Measurements from ENCODE around the gene AMY2B.
A peak's percentile ranks its signal among the peaks of the same experiment; 100 is the strongest.
"Not testable (repeated sequence)": the region's sequence is repeated elsewhere in the genome, so short reads cannot be mapped to it uniquely, and the experiment has no call there.

The AMY2B gene

DNA sequence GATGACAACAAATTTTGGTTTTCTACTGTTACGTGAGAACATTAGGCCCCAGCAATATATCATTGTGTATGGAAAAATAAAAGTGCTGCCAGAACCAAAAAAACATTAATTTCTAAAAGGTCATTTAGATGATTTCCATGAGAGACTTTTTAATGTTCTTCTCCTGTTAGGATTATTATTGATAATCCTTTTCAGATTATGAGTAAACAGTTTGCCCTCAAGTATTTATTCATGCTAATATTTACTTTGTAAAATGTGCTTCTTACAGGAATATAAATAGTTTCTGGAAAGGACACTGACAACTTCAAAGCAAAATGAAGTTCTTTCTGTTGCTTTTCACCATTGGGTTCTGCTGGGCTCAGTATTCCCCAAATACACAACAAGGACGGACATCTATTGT, at the start of gene AMY2B:
TSS of gene AMY2B (plus strand) at position 301 of the 400 bp plus-strand sequence. CDS start at position 315, 14 bp downstream.
- not testable (repeated sequence) for H3K9me3 Mint-ChIP-seq, H3K4me1 Mint-ChIP-seq, H3K4me3 Mint-ChIP-seq, H3K27me3 Mint-ChIP-seq, H3K27ac Mint-ChIP-seq, DNase-seq, ATAC-seq
- H3K36me3 Mint-ChIP-seq (ENCODE audit: low read depth): peaks cover 15% of the 10 kb centered on the region

DNA sequence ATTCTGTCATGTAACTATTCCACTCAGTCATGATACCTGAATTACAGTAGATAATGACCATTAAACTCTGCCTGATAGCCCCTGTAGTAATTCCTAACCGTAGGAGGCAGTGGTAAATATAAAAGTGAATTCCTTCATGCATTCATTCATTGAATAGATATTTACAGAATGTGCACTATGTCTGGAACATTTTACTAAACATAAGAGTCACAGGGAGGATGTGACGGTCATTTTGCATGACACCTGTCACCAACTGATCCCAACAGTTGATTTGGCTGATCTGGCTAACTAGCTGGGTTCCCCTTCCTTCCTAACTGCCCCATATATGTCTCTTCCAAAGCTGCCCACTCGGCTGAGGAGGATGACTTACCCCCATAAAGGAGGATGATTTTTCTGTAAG, 48.0 kb upstream of the AMY2B start:
- Mint-ChIP-seq H3K4me1 (peaks cover 43% of the 10 kb centered on the region), H3K4me3 (no peak overlapping the region), H3K9me3 (no peaks in the 10 kb centered on the region), H3K27ac (no peak overlapping the region), H3K27me3 (no peaks in the 10 kb centered on the region), H3K36me3 (ENCODE audit: low read depth) (peaks cover 12% of the 10 kb centered on the region)
- DNase-seq: no peak
- no peak for ATAC-seq

DNA sequence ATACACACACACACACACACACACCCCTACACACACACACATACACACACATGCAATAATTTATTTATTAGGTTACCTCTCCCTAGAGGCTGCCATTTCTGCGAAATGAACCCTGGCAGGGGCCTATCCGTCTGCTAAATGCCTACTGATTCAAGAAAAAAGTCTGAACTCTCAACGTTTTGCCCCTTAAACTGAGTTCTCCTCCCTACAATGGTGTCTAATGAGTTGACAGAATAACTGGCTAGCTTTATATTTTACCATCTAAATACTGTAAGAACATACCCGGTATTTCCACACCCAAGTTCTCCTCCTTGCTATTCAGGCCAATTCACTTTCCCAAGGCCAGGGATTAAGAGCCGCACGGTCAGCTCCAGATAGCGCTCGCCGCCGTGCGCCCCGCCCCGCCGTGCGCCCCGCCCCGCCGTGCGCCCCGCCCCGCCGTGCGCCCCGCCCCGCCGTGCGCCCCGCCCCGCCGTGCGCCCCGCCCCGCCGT, 46.2 kb upstream of the AMY2B start:
- no peak for DNase-seq
- Mint-ChIP-seq H3K4me1 (peaks cover 56% of the 10 kb centered on the region), H3K9me3 (no peaks in the 10 kb centered on the region), H3K27ac (peak overlapping the region; percentile 74), H3K4me3 (peak overlapping the region; percentile 99), H3K27me3 (no peaks in the 10 kb centered on the region), H3K36me3 (ENCODE audit: low read depth) (peaks cover 27% of the 10 kb centered on the region)
- peak; percentile 31 for ATAC-seq

DNA sequence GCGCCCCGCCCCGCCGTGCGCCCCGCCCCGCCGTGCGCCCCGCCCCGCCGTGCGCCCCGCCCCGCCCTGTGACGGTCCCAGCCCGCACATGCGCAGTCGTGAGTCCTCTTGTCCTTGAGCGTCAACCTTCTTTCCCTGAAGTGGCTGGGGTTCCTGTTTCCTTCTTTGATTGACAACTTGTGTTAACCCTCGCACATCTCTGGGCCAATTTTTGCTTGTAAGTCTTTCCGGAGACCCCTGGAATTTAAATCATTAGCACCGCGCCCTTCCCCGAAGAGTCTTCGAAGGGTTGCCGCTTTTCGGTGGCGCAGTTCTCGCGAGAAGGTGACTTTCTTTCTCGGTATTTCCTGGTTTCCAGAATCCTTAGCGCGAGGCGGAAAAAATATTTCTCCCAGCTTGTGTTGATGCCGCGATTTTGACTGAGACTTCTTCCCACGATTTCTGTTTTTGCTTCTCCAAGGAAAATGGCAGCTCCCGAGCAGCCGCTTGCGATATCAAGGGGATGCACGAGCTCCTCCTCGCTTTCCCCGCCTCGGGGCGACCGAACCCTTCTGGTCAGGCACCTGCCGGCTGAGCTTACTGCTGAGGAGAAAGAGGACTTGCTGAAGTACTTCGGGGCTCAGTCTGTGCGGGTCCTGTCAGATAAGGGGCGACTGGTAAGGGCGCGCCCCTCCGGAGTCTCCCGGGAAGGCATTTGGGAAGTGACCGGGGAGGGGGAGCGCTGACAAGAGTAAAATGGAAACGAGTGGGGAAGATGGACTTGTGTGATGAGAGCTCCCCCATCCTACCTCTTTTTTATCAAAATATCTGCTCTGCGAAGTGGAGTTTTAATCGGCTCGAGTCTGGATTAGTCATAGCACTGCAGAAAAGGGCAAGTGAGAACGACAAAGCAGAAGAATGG, 45.5 kb upstream of the AMY2B start, which contains the start of gene RNPC3:
TSS of gene RNPC3 (plus strand) at position 93 of the 901 bp plus-strand sequence. CDS start at position 465, 372 bp downstream.
- H3K36me3 Mint-ChIP-seq (ENCODE audit: low read depth): peaks cover 34% of the 10 kb centered on the region
- H3K27ac Mint-ChIP-seq: peak within 1 kb of the TSS; percentile 99
- peak; percentile 55 for ATAC-seq
- peaks cover 62% of the 10 kb centered on the region for H3K4me1 Mint-ChIP-seq
- no peaks in the 10 kb centered on the region for H3K27me3 Mint-ChIP-seq
- peak; percentile 87 for DNase-seq
- no peaks in the 10 kb centered on the region for H3K9me3 Mint-ChIP-seq
- peak within 1 kb of the TSS; percentile 99 for H3K4me3 Mint-ChIP-seq

DNA sequence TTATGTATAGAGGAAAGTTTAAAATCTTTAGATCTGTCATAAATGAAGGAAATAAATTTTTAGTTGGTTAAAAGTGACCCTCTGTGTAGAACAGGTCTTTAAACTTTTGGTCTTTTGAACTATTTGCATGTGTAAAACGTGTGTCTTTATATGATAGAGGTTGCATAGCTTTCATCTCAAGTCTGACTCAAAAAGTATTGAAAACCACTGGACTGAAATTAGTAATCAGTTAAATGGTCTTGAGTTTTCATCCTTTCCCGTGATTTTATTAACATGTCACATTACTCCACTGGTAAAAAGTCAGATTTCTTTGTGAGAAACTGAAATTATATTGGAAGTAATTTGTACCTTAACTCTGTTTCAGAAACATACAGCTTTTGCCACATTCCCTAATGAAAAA, 44.1 kb upstream of the AMY2B start:
- Mint-ChIP-seq H3K4me1 (peaks cover 76% of the 10 kb centered on the region), H3K9me3 (no peaks in the 10 kb centered on the region), H3K27me3 (no peaks in the 10 kb centered on the region), H3K27ac (peak overlapping the region; percentile 99), H3K4me3 (peak overlapping the region; percentile 99), H3K36me3 (ENCODE audit: low read depth) (peaks cover 48% of the 10 kb centered on the region)
- DNase-seq (no peak), ATAC-seq (no peak)

DNA sequence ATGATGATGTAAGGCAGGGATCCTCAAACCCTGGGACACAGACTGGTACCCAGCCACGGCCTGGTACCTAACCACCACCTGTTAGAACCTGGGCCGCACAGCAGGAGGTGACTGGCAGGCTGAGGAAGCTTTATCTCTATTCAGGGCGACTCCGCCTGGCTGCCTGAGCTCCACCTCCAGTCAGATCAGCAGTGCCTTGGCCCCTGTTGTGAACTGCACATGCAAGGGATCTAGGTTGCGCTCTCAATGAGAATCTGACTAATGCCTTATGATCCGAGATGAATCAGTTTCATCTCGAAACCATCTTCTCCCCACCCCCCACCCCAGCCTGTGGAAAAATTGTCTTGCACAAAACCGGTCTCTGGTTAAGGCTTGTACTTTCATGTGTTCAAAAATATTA, 41.6 kb upstream of the AMY2B start:
- H3K27me3 Mint-ChIP-seq: no peaks in the 10 kb centered on the region
- peaks cover 58% of the 10 kb centered on the region for H3K36me3 Mint-ChIP-seq (ENCODE audit: low read depth)
- H3K27ac Mint-ChIP-seq: peak overlapping the region; percentile 67
- H3K4me3 Mint-ChIP-seq: peak overlapping the region; percentile 1
- DNase-seq (peak; percentile 43), ATAC-seq (peak; percentile 89)
- peaks cover 77% of the 10 kb centered on the region for H3K4me1 Mint-ChIP-seq
- no peaks in the 10 kb centered on the region for H3K9me3 Mint-ChIP-seq

DNA sequence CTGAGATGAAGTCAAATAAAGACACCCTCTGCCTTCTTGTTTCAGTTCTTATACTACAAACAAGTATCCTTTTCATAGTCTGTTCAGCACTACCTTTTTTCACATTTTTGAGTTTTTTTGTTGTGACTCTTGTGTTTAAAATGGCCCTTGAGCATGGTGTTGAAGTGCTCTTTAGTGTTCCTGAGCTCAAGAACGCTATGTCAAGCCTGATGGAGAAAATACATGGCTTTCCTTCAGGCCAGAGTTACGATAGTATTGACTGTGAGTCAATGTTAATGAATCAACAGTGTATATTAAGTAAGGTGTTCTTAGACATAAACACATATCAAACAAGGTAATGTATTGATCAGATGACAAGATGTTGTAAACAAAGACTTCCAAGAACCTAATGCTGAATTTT, 33.2 kb upstream of the AMY2B start:
- DNase-seq (no peak), ATAC-seq (no peak)
- no peak overlapping the region for H3K4me3 Mint-ChIP-seq
- H3K4me1 Mint-ChIP-seq: peaks cover 6% of the 10 kb centered on the region
- peaks cover 51% of the 10 kb centered on the region for H3K36me3 Mint-ChIP-seq (ENCODE audit: low read depth)
- H3K9me3 Mint-ChIP-seq: no peaks in the 10 kb centered on the region
- no peaks in the 10 kb centered on the region for H3K27me3 Mint-ChIP-seq
- H3K27ac Mint-ChIP-seq: no peak overlapping the region

DNA sequence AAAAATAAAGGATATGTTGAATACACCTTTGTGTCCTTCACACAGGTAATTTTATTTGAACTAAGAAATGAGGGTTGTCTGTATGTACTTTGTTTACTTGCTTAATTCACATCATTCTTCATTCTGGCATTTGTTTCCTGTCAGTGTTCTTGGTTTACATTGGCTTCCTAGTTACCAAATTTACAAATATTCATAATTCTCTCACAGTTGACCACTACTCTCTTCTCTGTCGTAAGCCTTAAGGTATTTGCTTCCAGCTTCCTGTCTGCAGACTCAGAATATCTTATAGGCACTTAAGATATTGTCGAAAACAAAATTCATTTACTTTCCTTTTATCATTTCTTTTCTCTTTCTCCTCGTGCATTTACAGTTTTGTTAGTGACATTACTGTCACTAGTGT, 30.0 kb upstream of the AMY2B start:
- ATAC-seq: no peak
- no peaks in the 10 kb centered on the region for H3K4me1 Mint-ChIP-seq
- H3K36me3 Mint-ChIP-seq (ENCODE audit: low read depth): peaks cover 56% of the 10 kb centered on the region
- no peaks in the 10 kb centered on the region for H3K27me3 Mint-ChIP-seq
- no peak overlapping the region for H3K27ac Mint-ChIP-seq
- no peak for DNase-seq
- H3K9me3 Mint-ChIP-seq: no peaks in the 10 kb centered on the region
- H3K4me3 Mint-ChIP-seq: no peak overlapping the region

DNA sequence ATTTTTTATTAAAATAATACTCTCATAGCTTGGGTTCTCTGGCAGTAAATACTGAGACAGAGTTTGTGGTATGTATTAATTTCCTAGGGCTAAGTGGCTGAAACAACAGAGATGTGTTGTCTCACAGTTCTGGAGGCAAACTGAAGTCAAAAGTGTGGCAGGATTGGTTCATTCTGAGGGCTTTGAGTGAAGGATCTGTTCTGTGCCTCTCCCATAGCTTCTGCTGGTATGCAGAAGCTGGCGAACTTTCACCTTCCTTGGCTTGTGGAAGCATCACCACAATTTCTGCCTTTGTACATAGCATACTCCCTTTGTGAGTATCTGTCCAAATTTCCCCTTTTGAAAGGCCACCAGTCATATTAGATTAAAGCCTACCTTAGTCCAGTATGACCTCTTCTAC, 24.9 kb upstream of the AMY2B start:
- Mint-ChIP-seq H3K9me3 (no peaks in the 10 kb centered on the region), H3K4me1 (no peaks in the 10 kb centered on the region), H3K27me3 (no peaks in the 10 kb centered on the region), H3K27ac (no peak overlapping the region), H3K4me3 (no peak overlapping the region), H3K36me3 (ENCODE audit: low read depth) (peaks cover 52% of the 10 kb centered on the region)
- no peak for ATAC-seq
- DNase-seq: no peak

DNA sequence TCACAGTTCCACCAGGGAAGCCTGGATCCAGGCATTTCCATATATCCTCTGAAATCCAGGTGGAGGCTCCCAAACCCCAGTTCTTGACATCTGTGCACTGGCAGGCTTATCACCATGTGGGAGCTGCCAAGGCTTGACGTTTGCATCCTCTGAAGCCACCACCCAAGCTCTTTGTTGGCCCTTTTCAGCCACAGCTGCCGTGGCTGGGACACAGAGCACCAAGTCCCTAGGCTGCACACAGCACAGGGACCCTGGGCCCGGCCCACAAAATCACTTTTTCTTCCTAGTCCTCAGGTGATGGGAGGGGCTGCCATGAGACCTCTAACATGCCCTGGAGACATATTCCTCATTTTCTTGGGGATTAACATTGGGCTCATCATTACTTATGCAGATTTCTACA, 23.5 kb upstream of the AMY2B start:
- DNase-seq (no peak), ATAC-seq (no peak)
- Mint-ChIP-seq H3K27ac (no peak overlapping the region), H3K27me3 (no peaks in the 10 kb centered on the region), H3K4me1 (no peaks in the 10 kb centered on the region), H3K36me3 (ENCODE audit: low read depth) (peaks cover 49% of the 10 kb centered on the region), H3K9me3 (no peaks in the 10 kb centered on the region), H3K4me3 (no peak overlapping the region)

DNA sequence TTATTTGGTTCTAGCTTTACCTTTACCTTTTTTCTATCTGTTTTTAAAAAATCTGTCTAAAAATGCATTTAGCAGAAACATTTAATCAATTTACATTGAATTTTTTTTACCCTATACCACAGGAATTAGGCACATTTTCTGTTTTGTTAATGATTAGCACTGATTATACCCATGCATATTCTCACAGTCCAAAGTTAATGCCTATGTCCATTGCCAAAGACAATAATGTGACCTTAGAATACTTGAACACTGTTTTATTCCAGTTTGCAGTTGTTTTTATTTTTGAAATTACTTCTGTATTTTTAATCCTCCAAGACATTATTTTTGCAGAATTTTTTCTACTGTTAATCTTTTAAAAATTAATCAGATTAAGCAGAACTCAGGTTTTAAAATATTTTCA, 11.0 kb upstream of the AMY2B start:
- DNase-seq (no peak), ATAC-seq (no peak)
- Mint-ChIP-seq H3K27ac (no peak overlapping the region), H3K4me1 (peaks cover 7% of the 10 kb centered on the region), H3K36me3 (ENCODE audit: low read depth) (peaks cover 14% of the 10 kb centered on the region), H3K27me3 (no peaks in the 10 kb centered on the region), H3K4me3 (no peak overlapping the region), H3K9me3 (no peaks in the 10 kb centered on the region)

DNA sequence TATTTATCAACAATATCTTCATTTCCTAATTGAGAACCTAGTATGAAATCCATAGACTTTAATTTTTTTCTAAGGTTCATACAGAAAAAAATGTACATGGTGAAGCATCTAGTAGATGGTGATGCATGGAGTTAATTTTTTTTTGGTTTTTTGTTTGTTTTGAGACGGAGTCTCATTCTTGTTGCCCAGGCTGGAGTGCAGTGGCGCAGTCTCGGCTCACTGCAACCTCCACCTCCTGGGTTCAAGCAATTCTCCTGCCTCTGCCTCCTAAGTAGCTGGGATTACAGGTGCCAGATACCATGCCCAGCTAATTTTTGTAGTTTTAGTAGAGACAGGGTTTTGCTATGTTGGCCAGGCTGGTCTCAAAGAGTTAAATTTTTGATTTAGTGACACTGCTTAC, 10.3 kb upstream of the AMY2B start:
- H3K9me3 Mint-ChIP-seq; H3K27me3 Mint-ChIP-seq; H3K4me3 Mint-ChIP-seq; DNase-seq; H3K27ac Mint-ChIP-seq; H3K36me3 Mint-ChIP-seq (ENCODE audit: low read depth); H3K4me1 Mint-ChIP-seq; ATAC-seq: not testable (repeated sequence)

DNA sequence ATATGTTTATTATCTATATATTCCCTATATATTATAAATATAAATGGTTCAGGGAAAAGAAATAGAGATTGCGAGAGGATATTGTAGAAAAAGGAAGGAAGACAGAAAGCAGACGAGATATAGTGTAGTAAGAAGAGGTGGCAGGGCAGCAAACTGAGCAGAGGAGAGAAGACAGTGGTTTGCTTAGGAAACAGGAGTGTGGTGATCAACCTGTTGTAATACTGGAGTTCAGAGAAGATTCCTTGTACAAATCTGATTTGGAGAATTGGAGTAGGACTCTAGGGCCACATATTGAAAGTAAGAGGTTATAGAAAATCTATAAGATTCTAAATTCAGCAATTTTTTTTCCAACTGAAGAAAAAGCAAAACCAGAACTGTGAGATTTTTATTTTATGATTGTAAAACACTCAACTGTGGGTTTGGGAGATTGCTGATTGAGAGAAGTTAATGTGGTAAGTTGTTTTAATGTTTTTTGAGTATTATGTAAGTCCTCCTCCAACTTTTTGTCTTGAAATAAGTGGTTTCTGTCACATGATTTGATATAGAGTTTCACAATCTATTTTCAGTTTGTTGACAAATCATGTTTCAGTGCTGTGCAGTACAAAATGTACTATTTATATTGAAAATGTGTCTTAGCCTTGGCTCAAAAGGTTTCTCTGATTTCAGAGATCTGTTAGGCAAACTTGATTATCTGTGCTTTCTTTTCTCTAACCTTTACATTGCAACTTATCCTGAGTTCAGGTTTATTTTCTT, 9.6 kb upstream of the AMY2B start:
- Mint-ChIP-seq H3K27me3 (no peaks in the 10 kb centered on the region), H3K27ac (no peak overlapping the region), H3K9me3 (no peaks in the 10 kb centered on the region), H3K36me3 (ENCODE audit: low read depth) (peaks cover 4% of the 10 kb centered on the region), H3K4me3 (no peak overlapping the region), H3K4me1 (peaks cover 7% of the 10 kb centered on the region)
- no peak for ATAC-seq
- DNase-seq: no peak

DNA sequence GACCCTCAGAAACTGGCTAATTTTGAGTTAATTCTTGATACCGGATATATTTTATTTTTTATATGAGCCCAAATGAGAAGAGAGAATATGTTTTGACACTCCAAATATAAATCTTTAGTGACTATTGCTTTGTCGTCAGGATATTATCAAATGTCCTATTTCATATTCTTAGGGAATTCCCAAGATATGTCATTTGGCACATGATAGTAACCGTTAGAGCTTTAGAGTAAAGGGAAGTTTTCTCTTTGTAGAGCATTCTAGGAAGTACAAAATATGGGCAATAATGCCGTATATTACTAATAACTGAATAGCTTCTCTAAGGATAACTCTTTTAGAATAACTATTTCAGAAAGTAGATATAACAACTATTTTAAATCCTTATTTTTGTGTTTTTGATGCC, 8.3 kb upstream of the AMY2B start:
- Mint-ChIP-seq H3K9me3 (no peaks in the 10 kb centered on the region), H3K4me1 (peaks cover 7% of the 10 kb centered on the region), H3K4me3 (no peak overlapping the region), H3K27me3 (no peaks in the 10 kb centered on the region), H3K36me3 (ENCODE audit: low read depth) (peaks cover 3% of the 10 kb centered on the region), H3K27ac (no peak overlapping the region)
- DNase-seq: no peak
- no peak for ATAC-seq

DNA sequence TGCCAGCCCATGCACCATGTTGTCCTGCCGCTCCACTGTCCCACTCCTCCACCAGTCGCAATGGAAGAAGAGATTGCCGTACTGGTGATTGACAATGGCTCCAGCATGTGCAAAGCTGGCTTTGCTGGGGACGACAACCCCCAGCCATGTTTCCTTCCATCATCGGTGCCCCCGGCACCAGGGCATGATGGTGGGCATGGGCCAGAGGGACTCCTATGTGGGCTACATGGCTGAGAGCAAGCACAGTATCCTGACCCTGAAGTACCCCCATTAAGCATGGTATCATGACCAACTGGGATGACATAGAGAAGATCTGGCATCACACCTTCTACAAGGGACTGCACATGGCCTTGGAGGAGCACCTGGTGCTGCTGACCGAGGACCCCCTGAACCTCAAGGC, 1.9 kb upstream of the AMY2B start:
- ATAC-seq (no peak), DNase-seq (no peak)
- no peak overlapping the region for H3K27ac Mint-ChIP-seq
- H3K36me3 Mint-ChIP-seq (ENCODE audit: low read depth): peaks cover 15% of the 10 kb centered on the region
- no peaks in the 10 kb centered on the region for H3K27me3 Mint-ChIP-seq
- no peak overlapping the region for H3K4me3 Mint-ChIP-seq
- no peaks in the 10 kb centered on the region for H3K4me1 Mint-ChIP-seq
- H3K9me3 Mint-ChIP-seq: no peaks in the 10 kb centered on the region
